A549 treated with Mapracorat at 1 μM for 4 hours (cell line): ENCODE results near the gene TGIF2LX. TPM values are rescaled to one million over a fixed set of nuclear protein-coding genes. Genes with fewer than 3 reads are reported as not detected.

Source experiments
- total RNA-seq: library from RNA; stranded (reverse); fragments of 200-300 nt; extraction: Qiagen RNA extraction; gene quantifications from 5 replicates; pipeline ENCODE4 v1.2.3, GENCODE V29; 2022

Gene TGIF2LX
- not detected in 5 replicates for total RNA-seq

GRCh38 chrX:89921665-89922064 is at the start of gene TGIF2LX:
Gene TGIF2LX (plus strand): TSS chrX:89921908. CDS start chrX:89922086, 178 bp downstream.

